ENCODE measurements around the gene SMIM35. TPM values are rescaled to one million over a fixed set of nuclear protein-coding genes. Genes with fewer than 3 reads are reported as not detected.

The SMIM35 gene
- total and polyA plus RNA-seq, 2 of the 13 experiments (the other 11 are each of a cell fraction or from before 2014, with no cell fraction given): not detected

GRCh38 chr11:118084247-118084646, 2.5 kb downstream of the SMIM35 start (continued):
- peak; percentile 31 for TF ChIP-seq TEAD3 (CRISPR knock-in tag; optimal IDR thresholded peaks at IDR 0.05; ENCODE audit: borderline replicate concordance)
- no peak for TF ChIP-seq TOPORS (CRISPR knock-in tag; IDR thresholded peaks at IDR 0.05)
- TF ChIP-seq CREBL2 (CRISPR knock-in tag; IDR thresholded peaks at IDR 0.05; ENCODE audit: borderline replicate concordance): no peak
- TF ChIP-seq MLX (CRISPR knock-in tag; IDR thresholded peaks at IDR 0.05): no peak
- no peak for TF ChIP-seq ZNF282 (IDR thresholded peaks at IDR 0.05; ENCODE audit: partially characterized antibody)
- TF ChIP-seq, protein P1, sequence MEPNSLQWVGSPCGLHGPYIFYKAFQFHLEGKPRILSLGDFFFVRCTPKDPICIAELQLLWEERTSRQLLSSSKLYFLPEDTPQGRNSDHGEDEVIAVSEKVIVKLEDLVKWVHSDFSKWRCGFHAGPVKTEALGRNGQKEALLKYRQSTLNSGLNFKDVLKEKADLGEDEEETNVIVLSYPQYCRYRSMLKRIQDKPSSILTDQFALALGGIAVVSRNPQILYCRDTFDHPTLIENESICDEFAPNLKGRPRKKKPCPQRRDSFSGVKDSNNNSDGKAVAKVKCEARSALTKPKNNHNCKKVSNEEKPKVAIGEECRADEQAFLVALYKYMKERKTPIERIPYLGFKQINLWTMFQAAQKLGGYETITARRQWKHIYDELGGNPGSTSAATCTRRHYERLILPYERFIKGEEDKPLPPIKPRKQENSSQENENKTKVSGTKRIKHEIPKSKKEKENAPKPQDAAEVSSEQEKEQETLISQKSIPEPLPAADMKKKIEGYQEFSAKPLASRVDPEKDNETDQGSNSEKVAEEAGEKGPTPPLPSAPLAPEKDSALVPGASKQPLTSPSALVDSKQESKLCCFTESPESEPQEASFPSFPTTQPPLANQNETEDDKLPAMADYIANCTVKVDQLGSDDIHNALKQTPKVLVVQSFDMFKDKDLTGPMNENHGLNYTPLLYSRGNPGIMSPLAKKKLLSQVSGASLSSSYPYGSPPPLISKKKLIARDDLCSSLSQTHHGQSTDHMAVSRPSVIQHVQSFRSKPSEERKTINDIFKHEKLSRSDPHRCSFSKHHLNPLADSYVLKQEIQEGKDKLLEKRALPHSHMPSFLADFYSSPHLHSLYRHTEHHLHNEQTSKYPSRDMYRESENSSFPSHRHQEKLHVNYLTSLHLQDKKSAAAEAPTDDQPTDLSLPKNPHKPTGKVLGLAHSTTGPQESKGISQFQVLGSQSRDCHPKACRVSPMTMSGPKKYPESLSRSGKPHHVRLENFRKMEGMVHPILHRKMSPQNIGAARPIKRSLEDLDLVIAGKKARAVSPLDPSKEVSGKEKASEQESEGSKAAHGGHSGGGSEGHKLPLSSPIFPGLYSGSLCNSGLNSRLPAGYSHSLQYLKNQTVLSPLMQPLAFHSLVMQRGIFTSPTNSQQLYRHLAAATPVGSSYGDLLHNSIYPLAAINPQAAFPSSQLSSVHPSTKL (CRISPR knock-in tag; IDR thresholded peaks at IDR 0.05): peak; percentile 62
- no peak for TF ChIP-seq TOE1 (CRISPR knock-in tag; IDR thresholded peaks at IDR 0.05)
- no peak for TF ChIP-seq GLI4 (CRISPR knock-in tag; IDR thresholded peaks at IDR 0.05; ENCODE audit: borderline replicate concordance)
- no peak for TF ChIP-seq CTCF (CRISPR knock-in tag; IDR thresholded peaks at IDR 0.05)
- TF ChIP-seq MEF2D (CRISPR knock-in tag; IDR thresholded peaks at IDR 0.05): peak; percentile 97
- TF ChIP-seq ZBTB7B (CRISPR knock-in tag; IDR thresholded peaks at IDR 0.05): no peak
- no peak for TF ChIP-seq TEAD2 (CRISPR knock-in tag; IDR thresholded peaks at IDR 0.05)
- no peak for TF ChIP-seq ZFY (CRISPR knock-in tag; IDR thresholded peaks at IDR 0.05)
- TF ChIP-seq PAF1 (CRISPR knock-in tag; IDR thresholded peaks at IDR 0.05): no peak
- TF ChIP-seq, protein P2, sequence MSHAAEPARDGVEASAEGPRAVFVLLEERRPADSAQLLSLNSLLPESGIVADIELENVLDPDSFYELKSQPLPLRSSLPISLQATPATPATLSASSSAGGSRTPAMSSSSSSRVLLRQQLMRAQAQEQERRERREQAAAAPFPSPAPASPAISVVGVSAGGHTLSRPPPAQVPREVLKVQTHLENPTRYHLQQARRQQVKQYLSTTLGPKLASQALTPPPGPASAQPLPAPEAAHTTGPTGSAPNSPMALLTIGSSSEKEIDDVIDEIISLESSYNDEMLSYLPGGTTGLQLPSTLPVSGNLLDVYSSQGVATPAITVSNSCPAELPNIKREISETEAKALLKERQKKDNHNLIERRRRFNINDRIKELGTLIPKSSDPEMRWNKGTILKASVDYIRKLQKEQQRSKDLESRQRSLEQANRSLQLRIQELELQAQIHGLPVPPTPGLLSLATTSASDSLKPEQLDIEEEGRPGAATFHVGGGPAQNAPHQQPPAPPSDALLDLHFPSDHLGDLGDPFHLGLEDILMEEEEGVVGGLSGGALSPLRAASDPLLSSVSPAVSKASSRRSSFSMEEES (CRISPR knock-in tag; IDR thresholded peaks at IDR 0.05): no peak
- no peak for TF ChIP-seq CHD4 (IDR thresholded peaks at IDR 0.05; ENCODE audit: borderline replicate concordance, low read length)
- 0 out of 2 replicates have a peak, but pooled peaks have one; percentile 19 for TF ChIP-seq MED1 (CRISPR knock-in tag; IDR thresholded peaks at IDR 0.05)
- peak; percentile 40; the same call in 1 of the 2 replicates for TF ChIP-seq HNF4A (CRISPR knock-in tag; IDR thresholded peaks at IDR 0.05)
- TF ChIP-seq XRCC5 (optimal IDR thresholded peaks at IDR 0.05; ENCODE audit: low read length): no peak
- TF ChIP-seq ZNF260 (CRISPR knock-in tag; IDR thresholded peaks at IDR 0.05; ENCODE audit: borderline replicate concordance, low read depth): no peak
- 0 out of 2 replicates have a peak, but pooled peaks have one; percentile 18 for TF ChIP-seq HDAC1 (CRISPR knock-in tag; IDR thresholded peaks at IDR 0.05)
- no peak for TF ChIP-seq HNRNPUL1 (IDR thresholded peaks at IDR 0.05; ENCODE audit: low read depth, low read length)
- TF ChIP-seq SAP130 (CRISPR knock-in tag; IDR thresholded peaks at IDR 0.05; ENCODE audit: low read depth): peak; percentile 29; the same call in 1 of the 2 replicates
- no peak for TF ChIP-seq HBP1 (CRISPR knock-in tag; IDR thresholded peaks at IDR 0.05; ENCODE audit: low read depth)
